Measurements from ENCODE around the gene ATAD1.
"Not testable (repeated sequence)": the region's sequence is repeated elsewhere in the genome, so short reads cannot be mapped to it uniquely, and the experiment has no call there.

ATAD1 gene

GRCh38 chr10:87750817-87751216 is 67.2 kb downstream of the ATAD1 start:
- Histone ChIP-seq H3K27me3 (ENCODE audit: low read depth, low read length) (no peaks in the 10 kb centered on the region), H3K9me3 (ENCODE audit: control insufficient read depth in 1 of 2, low read length in 2 of 2) (no peaks in the 10 kb centered on the region), H3K36me3 (ENCODE audit: control insufficient read depth in 1 of 2, insufficient read depth in 2 of 2, low read length in 2 of 2) (peaks cover 8 to 18% of the 10 kb centered on the region in 2 donors), H3K4me1 (ENCODE audit: control insufficient read depth in 1 of 2, insufficient read depth in 2 of 2, low read length in 2 of 2) (no peaks in the 10 kb centered on the region), H3K4me3 (ENCODE audit: low read depth in 1 of 2, low read length in 2 of 2) (no peak overlapping the region), H3K27ac (ENCODE audit: low read length) (no peak overlapping the region)

DNA sequence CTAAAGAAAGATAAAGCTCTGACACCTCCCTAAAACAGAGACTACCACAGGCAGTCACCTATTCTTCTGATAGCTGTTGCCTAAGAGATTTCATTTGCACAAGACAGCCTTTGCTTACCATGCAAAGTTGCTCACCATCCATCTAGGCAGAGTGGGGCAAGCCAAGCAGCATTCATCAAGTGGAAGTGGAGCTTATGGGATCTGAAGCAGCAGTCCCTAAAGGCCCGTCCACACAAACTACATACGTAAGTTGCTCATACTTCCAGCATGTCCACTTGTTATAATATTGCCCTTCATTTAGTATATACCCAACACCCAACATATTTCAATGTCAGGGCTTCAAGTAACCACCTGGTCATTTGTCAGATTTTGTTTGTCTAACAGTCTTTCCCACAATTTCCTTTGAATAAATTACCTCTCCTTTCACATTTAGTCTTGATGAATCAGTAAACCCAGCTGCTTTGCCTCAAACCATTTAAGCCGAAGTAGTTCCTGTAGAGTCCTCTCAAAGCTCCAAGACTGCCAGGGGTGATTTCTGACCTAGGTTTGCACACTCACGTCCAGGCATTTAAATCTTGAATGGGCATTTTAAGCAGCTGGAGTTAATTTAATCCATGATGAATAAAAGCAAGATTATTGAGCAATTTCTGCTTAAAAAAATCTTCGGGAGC is 67.9 kb downstream of the ATAD1 start:
- Histone ChIP-seq H3K4me3 (ENCODE audit: low read depth in 1 of 2, low read length in 2 of 2) (no peak overlapping the region), H3K27me3 (ENCODE audit: low read depth, low read length) (no peaks in the 10 kb centered on the region), H3K27ac (ENCODE audit: low read length) (no peak overlapping the region), H3K9me3 (ENCODE audit: control insufficient read depth in 1 of 2, low read length in 2 of 2) (no peaks in the 10 kb centered on the region), H3K36me3 (ENCODE audit: control insufficient read depth in 1 of 2, insufficient read depth in 2 of 2, low read length in 2 of 2) (peaks cover 8 to 14% of the 10 kb centered on the region in 2 donors), H3K4me1 (ENCODE audit: control insufficient read depth in 1 of 2, insufficient read depth in 2 of 2, low read length in 2 of 2) (no peaks in the 10 kb centered on the region)

GRCh38 chr10:87748244-87748643 is 69.8 kb downstream of the ATAD1 start:
- not testable (repeated sequence) for H3K9me3 ChIP-seq (ENCODE audit: control insufficient read depth in 1 of 2, low read length in 2 of 2); H3K4me3 ChIP-seq (ENCODE audit: low read depth in 1 of 2, low read length in 2 of 2); H3K36me3 ChIP-seq (ENCODE audit: control insufficient read depth in 1 of 2, insufficient read depth in 2 of 2, low read length in 2 of 2); H3K27ac ChIP-seq (ENCODE audit: low read length); H3K27me3 ChIP-seq (ENCODE audit: low read depth, low read length); H3K4me1 ChIP-seq (ENCODE audit: control insufficient read depth in 1 of 2, insufficient read depth in 2 of 2, low read length in 2 of 2)

- no peak overlapping the region for H3K4me3 ChIP-seq (ENCODE audit: low read depth in 1 of 2, low read length in 2 of 2)
- no peaks in the 10 kb centered on the region for H3K27me3 ChIP-seq (ENCODE audit: low read depth, low read length)
- H3K4me1 ChIP-seq (ENCODE audit: control insufficient read depth in 1 of 2, insufficient read depth in 2 of 2, low read length in 2 of 2) = no peaks in the 10 kb centered on the region
- H3K9me3 ChIP-seq (ENCODE audit: control insufficient read depth in 1 of 2, low read length in 2 of 2) = no peaks in the 10 kb centered on the region
- H3K27ac ChIP-seq (ENCODE audit: low read length) = no peak overlapping the region
- no peaks in the 10 kb centered on the region for H3K36me3 ChIP-seq (ENCODE audit: control insufficient read depth in 1 of 2, insufficient read depth in 2 of 2, low read length in 2 of 2)
These were observed 71.1 kb downstream of the ATAD1 start for GRCh38 chr10:87746911-87747310.

- H3K9me3 ChIP-seq (ENCODE audit: control insufficient read depth in 1 of 2, low read length in 2 of 2) = no peaks in the 10 kb centered on the region
- no peaks in the 10 kb centered on the region for H3K27me3 ChIP-seq (ENCODE audit: low read depth, low read length)
- H3K27ac ChIP-seq (ENCODE audit: low read length) = no peak overlapping the region
- no peaks in the 10 kb centered on the region for H3K4me1 ChIP-seq (ENCODE audit: control insufficient read depth in 1 of 2, insufficient read depth in 2 of 2, low read length in 2 of 2)
- no peak overlapping the region for H3K4me3 ChIP-seq (ENCODE audit: low read depth in 1 of 2, low read length in 2 of 2)
- no peaks in the 10 kb centered on the region for H3K36me3 ChIP-seq (ENCODE audit: control insufficient read depth in 1 of 2, insufficient read depth in 2 of 2, low read length in 2 of 2)
These were observed 73.4 kb downstream of the ATAD1 start for GRCh38 chr10:87744606-87745005.

DNA sequence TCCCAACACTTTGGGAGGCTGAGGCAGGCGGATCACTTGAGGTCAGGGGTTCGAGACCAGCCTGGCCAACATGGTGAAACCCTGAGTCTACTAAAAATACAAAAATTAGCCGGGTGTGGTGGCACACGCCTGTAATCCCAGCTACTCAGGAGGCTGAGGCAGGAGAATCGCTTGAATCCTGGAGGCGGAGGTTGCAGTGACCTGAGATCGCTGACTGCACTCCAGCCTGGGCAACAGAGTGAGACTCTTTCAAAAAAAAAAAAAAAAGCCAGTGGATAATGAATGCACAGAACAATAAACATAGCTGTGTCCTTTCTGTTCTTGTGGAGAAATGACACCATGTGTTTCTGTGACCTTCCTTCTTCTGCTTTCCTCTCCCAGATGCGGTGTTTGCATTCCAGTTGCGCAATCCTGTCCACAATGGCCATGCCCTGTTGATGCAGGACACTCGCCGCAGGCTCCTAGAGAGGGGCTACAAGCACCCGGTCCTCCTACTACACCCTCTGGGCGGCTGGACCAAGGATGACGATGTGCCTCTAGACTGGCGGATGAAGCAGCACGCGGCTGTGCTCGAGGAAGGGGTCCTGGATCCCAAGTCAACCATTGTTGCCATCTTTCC is 74.9 kb downstream of the ATAD1 start:
- H3K4me3 ChIP-seq (ENCODE audit: low read depth in 1 of 2, low read length in 2 of 2); H3K27me3 ChIP-seq (ENCODE audit: low read depth, low read length); H3K4me1 ChIP-seq (ENCODE audit: control insufficient read depth in 1 of 2, insufficient read depth in 2 of 2, low read length in 2 of 2); H3K27ac ChIP-seq (ENCODE audit: low read length); H3K36me3 ChIP-seq (ENCODE audit: control insufficient read depth in 1 of 2, insufficient read depth in 2 of 2, low read length in 2 of 2); H3K9me3 ChIP-seq (ENCODE audit: control insufficient read depth in 1 of 2, low read length in 2 of 2): not testable (repeated sequence)

DNA sequence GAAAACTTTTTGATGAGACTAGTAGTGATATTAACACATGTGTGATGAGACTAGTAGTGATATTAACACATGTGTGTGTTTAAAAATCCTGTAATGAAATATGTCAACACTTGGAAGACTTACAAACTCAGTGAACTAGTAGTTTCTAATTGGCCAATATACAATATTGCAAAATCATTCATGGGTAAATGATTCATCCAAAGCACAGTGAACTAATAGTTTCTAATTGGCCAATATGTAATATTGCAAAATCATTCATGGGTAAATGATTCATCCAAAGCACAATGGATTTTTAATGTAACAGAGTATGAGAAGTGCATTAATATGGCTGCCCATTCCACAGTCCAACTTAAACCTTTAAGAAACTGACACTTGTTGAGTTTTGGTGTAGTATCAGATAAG is 77.8 kb downstream of the ATAD1 start:
- peaks cover 0 to 2% of the 10 kb centered on the region in 2 donors for H3K4me1 ChIP-seq (ENCODE audit: control insufficient read depth in 1 of 2, insufficient read depth in 2 of 2, low read length in 2 of 2)
- no peaks in the 10 kb centered on the region for H3K36me3 ChIP-seq (ENCODE audit: control insufficient read depth in 1 of 2, insufficient read depth in 2 of 2, low read length in 2 of 2)
- no peaks in the 10 kb centered on the region for H3K9me3 ChIP-seq (ENCODE audit: control insufficient read depth in 1 of 2, low read length in 2 of 2)
- no peak overlapping the region for H3K27ac ChIP-seq (ENCODE audit: low read length)
- H3K27me3 ChIP-seq (ENCODE audit: low read depth, low read length) = no peaks in the 10 kb centered on the region
- no peak overlapping the region for H3K4me3 ChIP-seq (ENCODE audit: low read depth in 1 of 2, low read length in 2 of 2)

DNA sequence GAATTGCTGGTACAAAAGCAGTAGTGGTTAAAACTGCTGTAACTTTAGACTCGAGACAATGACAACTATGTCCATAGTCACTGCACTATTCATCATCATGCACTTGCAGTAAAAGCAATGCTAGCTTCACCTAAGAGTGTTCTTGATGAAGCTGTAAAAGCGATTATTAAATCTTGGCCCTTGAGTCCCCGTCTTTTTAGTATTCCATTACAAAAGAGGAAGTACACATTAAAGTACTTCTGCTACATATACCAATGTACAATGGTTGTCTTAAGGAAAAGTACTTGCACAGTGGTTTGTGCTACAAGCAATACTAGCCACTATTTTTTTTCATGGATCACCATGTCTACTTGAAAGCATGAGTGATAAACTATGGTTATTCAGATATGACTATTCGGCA is 78.3 kb downstream of the ATAD1 start:
- no peaks in the 10 kb centered on the region for H3K36me3 ChIP-seq (ENCODE audit: control insufficient read depth in 1 of 2, insufficient read depth in 2 of 2, low read length in 2 of 2)
- H3K4me1 ChIP-seq (ENCODE audit: control insufficient read depth in 1 of 2, insufficient read depth in 2 of 2, low read length in 2 of 2) = peaks cover 0 to 7% of the 10 kb centered on the region in 2 donors
- no peak overlapping the region for H3K4me3 ChIP-seq (ENCODE audit: low read depth in 1 of 2, low read length in 2 of 2)
- H3K27me3 ChIP-seq (ENCODE audit: low read depth, low read length) = no peaks in the 10 kb centered on the region
- no peak overlapping the region for H3K27ac ChIP-seq (ENCODE audit: low read length)
- no peaks in the 10 kb centered on the region for H3K9me3 ChIP-seq (ENCODE audit: control insufficient read depth in 1 of 2, low read length in 2 of 2)

DNA sequence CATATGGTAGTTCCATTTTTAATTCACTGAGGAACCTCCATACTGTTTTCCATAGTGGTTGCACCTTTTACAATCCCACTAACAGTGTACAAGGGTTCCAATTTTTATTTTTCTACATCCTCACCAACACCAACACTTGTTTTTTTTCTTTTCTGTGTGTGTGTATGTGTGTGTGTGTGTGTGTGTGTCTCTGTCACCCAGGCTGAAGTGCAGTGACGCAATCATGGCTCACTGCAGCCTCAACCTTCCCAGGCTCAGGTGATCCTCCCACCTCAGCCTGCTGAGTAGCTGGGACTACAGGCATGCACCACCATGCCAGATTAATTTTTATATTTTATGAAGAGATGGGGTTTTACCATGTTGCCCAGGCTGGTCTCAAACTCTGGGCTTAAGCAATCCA is 79.8 kb downstream of the ATAD1 start:
- H3K4me1 ChIP-seq (ENCODE audit: control insufficient read depth in 1 of 2, insufficient read depth in 2 of 2, low read length in 2 of 2); H3K27me3 ChIP-seq (ENCODE audit: low read depth, low read length); H3K9me3 ChIP-seq (ENCODE audit: control insufficient read depth in 1 of 2, low read length in 2 of 2); H3K36me3 ChIP-seq (ENCODE audit: control insufficient read depth in 1 of 2, insufficient read depth in 2 of 2, low read length in 2 of 2); H3K27ac ChIP-seq (ENCODE audit: low read length); H3K4me3 ChIP-seq (ENCODE audit: low read depth in 1 of 2, low read length in 2 of 2): not testable (repeated sequence)

DNA sequence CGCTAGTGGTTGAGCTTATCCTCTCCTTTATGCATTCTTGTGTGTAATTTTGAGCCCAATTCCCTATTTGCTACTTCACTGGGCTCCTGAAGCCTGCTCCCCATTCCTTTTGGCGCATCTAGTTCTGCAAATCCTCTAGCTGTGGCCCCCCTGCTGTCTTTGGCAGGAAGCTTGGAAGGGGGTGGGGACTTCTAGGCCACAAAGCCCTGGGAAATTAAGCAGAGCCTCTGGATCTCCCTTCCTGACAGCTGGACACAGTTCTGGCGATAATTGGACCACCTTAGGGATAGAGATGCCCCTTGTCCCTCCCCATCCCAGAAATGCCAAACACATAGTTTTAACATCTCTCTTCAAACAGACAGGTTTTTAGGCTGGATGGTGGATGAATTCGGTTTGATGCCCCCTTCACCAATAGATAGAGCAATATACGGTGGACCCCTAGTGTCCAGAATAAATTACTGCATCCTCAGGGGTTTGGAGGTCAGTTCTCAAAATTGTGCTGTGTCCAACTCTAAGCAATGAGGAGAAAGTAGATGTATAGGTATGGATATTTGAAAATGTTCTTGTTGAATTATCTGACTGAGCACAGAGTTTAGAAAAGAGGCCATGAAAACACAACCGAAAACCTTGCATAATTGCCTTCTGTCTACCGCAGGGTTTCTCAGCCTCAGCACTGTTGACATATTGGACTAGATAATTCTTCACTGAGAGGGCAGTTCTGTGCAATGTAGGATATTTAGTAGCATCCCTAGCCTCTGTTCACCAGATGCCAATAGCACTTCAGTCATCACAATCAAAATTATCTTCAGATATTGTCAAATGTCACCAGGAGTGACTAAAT is 82.8 kb downstream of the ATAD1 start:
- Histone ChIP-seq H3K4me3 (ENCODE audit: low read depth in 1 of 2, low read length in 2 of 2) (peak overlapping the region in 1 of 2 donors; percentile 26), H3K36me3 (ENCODE audit: control insufficient read depth in 1 of 2, insufficient read depth in 2 of 2, low read length in 2 of 2) (no peaks in the 10 kb centered on the region), H3K27me3 (ENCODE audit: low read depth, low read length) (no peaks in the 10 kb centered on the region), H3K4me1 (ENCODE audit: control insufficient read depth in 1 of 2, insufficient read depth in 2 of 2, low read length in 2 of 2) (peaks cover 0 to 9% of the 10 kb centered on the region in 2 donors), H3K9me3 (ENCODE audit: control insufficient read depth in 1 of 2, low read length in 2 of 2) (no peaks in the 10 kb centered on the region), H3K27ac (ENCODE audit: low read length) (no peak overlapping the region)

GRCh38 chr10:87733081-87733480 is 84.9 kb downstream of the ATAD1 start:
- no peak overlapping the region for H3K4me3 ChIP-seq (ENCODE audit: low read depth in 1 of 2, low read length in 2 of 2)
- peaks cover 0 to 9% of the 10 kb centered on the region in 2 donors for H3K4me1 ChIP-seq (ENCODE audit: control insufficient read depth in 1 of 2, insufficient read depth in 2 of 2, low read length in 2 of 2)
- H3K9me3 ChIP-seq (ENCODE audit: control insufficient read depth in 1 of 2, low read length in 2 of 2) = no peaks in the 10 kb centered on the region
- no peaks in the 10 kb centered on the region for H3K36me3 ChIP-seq (ENCODE audit: control insufficient read depth in 1 of 2, insufficient read depth in 2 of 2, low read length in 2 of 2)
- H3K27me3 ChIP-seq (ENCODE audit: low read depth, low read length) = no peaks in the 10 kb centered on the region
- H3K27ac ChIP-seq (ENCODE audit: low read length) = no peak overlapping the region
